ENCODE data around the gene MCM3.

Gene MCM3

GRCh38 chr6:52276130-52276529 lies 8.4 kb downstream of the MCM3 start:
- no peak for DNase-seq (ENCODE audit: low read depth in 1 of 2, low spot score in 1 of 2)
- no peak overlapping the region for H3K27ac ChIP-seq (replicated peaks)
- H3K27me3 ChIP-seq (ENCODE audit: insufficient read depth, poor library complexity, severe bottlenecking): no peaks in the 10 kb centered on the region
- no peak for TF ChIP-seq SPI1 (IDR thresholded peaks at IDR 0.05; ENCODE audit: borderline replicate concordance, low read depth)
- TF ChIP-seq GABPA (IDR thresholded peaks at IDR 0.05; ENCODE audit: low read depth): no peak
- no peak for TF ChIP-seq REST (IDR thresholded peaks at IDR 0.05; ENCODE audit: insufficient replicate concordance, low read depth)
- no peak; the same call in 1 of the 2 replicates for TF ChIP-seq POLR2AphosphoS5 (IDR thresholded peaks at IDR 0.05; ENCODE audit: low read depth)
- TF ChIP-seq CTCF (IDR thresholded peaks at IDR 0.05; ENCODE audit: insufficient read depth, low read length): no peak
- H3K4me3 ChIP-seq (replicated peaks; ENCODE audit: insufficient read depth, low read length): no peak overlapping the region

GRCh38 chr6:52271852-52272460 lies 12.6 kb downstream of the MCM3 start:
- Histone ChIP-seq H3K4me3 (replicated peaks; ENCODE audit: insufficient read depth, low read length) (no peak overlapping the region), H3K27ac (replicated peaks) (no peak overlapping the region), H3K27me3 (ENCODE audit: insufficient read depth, poor library complexity, severe bottlenecking) (no peaks in the 10 kb centered on the region)
- DNase-seq (ENCODE audit: low read depth in 1 of 2, low spot score in 1 of 2): no peak
- no peak for TF ChIP-seq CTCF (IDR thresholded peaks at IDR 0.05; ENCODE audit: insufficient read depth, low read length)

GRCh38 chr6:52263709-52264540 lies 20.6 kb downstream of the MCM3 start:
- Histone ChIP-seq H3K27ac (replicated peaks) (no peak overlapping the region), H3K27me3 (ENCODE audit: insufficient read depth, poor library complexity, severe bottlenecking) (no peaks in the 10 kb centered on the region), H3K4me3 (replicated peaks; ENCODE audit: insufficient read depth, low read length) (no peak overlapping the region)
- peak in 1 of 2 experiments; percentile 62 for DNase-seq (ENCODE audit: low read depth in 1 of 2, low spot score in 1 of 2)
- TF ChIP-seq SPI1 (IDR thresholded peaks at IDR 0.05; ENCODE audit: borderline replicate concordance, low read depth) (no peak), POLR2AphosphoS5 (IDR thresholded peaks at IDR 0.05; ENCODE audit: low read depth) (no peak), REST (IDR thresholded peaks at IDR 0.05; ENCODE audit: insufficient replicate concordance, low read depth) (no peak), CTCF (IDR thresholded peaks at IDR 0.05; ENCODE audit: insufficient read depth, low read length) (peak; percentile 99), GABPA (IDR thresholded peaks at IDR 0.05; ENCODE audit: low read depth) (no peak)

All from HL-60 (cell line).